CD4-positive, alpha-beta T cell treated with Interleukin-15 for 1 hour (primary cell): ENCODE measurements around the gene ALDH9A1.
A peak's percentile ranks its signal among the peaks of the same experiment; 100 is the strongest.
"Not testable (repeated sequence)": the region's sequence is repeated elsewhere in the genome, so short reads cannot be mapped to it uniquely, and the experiment has no call there.

ENCODE experiments used
- DNase-seq: peaks from one replicate; pipeline ENCODE4 v3.0.0-alpha.2; 2020

Gene ALDH9A1

GRCh38 chr1:165686121-165686970, 12.0 kb downstream of the ALDH9A1 start:
- peak; percentile 19 for DNase-seq

DNA sequence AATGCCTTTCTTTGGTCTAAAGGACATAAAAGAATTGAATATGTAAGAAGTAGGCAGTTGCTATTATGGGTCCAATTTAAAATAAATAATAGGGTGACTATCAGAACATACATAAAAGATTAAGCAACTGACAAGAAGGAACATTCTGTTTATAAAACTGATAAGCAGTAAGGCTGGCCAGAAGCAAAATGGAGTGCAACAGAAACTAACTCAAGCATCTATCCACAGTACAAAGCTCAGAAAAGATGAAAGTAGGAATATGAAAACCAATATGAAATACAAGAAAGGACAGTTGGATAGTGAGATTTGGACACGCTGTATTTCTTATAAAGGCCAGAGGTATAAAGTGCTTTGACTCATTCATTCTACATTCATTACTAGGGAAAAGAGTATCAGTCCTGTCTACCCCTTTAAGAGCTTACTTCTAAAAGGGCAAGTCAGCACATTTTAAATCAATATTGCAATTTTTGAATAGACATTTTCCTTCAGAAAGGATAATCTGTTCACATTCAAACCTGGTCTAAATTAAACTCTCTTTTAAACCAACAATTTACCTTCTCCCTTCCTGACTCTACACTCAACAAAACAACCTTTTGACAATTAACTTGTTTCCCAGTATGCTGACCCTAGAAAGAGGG, 14.4 kb downstream of the ALDH9A1 start:
- no peak for DNase-seq

GRCh38 chr1:165680773-165681172, 17.6 kb downstream of the ALDH9A1 start:
- not testable (repeated sequence) for DNase-seq

- no peak for DNase-seq
Observed at GRCh38 chr1:165680303-165680702, 18.1 kb downstream of the ALDH9A1 start.

- DNase-seq = no peak
Observed at GRCh38 chr1:165679282-165680036, 18.9 kb downstream of the ALDH9A1 start.

DNA sequence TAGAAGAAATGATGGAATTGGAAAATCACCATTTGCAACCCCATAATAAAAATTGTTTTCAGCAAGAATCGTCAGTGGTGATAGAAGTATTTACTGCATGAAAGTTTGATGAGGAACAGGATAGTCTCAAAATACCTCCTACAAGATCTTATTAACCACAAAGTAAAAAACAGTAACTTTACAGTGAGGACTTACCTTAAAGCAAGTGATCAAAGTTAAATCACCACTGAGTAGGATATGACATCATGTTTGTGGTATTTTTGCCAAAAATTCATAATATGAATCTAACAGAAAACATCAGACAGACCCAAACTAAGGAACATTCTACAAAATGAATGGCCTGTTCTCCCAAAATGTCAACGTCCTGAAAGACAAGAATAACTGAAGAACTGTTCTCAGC, 19.9 kb downstream of the ALDH9A1 start:
- DNase-seq = no peak

DNA sequence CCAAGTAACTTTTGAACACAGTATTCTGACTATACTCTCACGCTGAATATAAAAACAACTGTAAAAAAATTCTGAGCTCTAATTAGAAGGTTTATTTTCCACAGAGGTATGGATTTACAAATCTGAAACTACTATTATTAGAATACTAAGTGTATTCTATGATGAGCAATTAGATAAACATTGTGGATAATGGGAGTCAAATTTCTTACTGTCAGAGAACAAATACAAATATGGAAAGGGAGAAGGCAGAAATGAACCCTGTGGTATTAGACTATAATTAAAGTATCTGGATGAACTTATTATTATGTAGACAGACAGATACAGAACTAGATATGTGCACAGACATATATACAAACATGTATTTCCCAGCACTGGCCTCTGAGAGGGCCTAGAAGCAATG, 22.6 kb downstream of the ALDH9A1 start:
- no peak for DNase-seq

GRCh38 chr1:165674599-165674998, 23.8 kb downstream of the ALDH9A1 start:
- DNase-seq = no peak

GRCh38 chr1:165671526-165671925, 26.8 kb downstream of the ALDH9A1 start:
- DNase-seq = no peak

DNA sequence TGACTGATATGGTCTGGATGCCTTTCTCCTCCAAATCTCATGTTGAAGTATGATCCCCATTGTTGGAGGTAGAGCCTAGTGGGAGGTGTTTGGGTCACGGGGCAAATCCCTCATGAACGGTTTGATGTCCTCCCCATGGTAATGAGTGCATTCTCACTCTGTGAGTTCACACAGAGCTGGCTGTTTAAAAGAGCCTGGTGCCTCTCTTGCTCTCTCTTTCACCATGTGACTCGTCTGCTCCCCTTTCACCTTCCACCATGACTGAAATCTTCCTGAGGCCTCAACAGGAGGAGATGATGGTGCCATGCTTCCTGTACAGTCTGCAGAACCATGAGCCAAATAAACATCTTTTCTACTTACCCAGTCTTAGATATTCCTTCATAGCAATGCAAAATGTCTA, 30.2 kb downstream of the ALDH9A1 start:
- no peak for DNase-seq

DNA sequence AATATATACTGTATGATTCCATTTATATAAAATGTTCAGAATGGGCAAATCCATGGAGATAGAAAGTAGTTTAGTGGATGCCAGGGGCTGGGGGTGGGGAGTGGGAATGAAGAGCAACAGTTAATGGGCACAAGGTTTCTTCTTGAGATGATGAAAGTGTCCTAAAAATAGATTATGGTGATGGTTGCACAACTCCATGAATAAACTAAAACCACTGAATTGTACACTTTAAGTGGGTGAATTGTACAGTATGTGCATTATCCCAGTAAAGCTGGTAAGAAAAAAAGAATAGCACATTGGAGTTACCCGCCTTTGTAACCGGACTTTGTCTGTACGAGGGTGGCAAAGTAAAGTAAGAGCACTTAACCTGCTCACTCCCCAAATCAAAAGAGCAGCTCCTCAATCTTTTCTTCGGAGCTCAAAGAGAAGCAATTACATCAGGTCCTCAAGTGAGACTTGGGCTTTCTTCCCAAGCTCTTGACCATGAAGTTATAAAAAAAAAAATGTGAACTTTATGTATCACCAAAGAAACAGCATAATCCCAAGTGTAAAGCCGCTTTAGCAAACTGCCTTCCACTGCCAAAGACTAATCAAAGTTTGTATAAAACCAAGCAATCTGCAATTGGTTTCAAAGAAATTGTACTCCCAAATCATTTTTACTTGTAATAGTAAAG, 32.1 kb downstream of the ALDH9A1 start:
- no peak for DNase-seq

- DNase-seq = no peak
Observed at GRCh38 chr1:165662186-165662585, 36.2 kb downstream of the ALDH9A1 start.

DNA sequence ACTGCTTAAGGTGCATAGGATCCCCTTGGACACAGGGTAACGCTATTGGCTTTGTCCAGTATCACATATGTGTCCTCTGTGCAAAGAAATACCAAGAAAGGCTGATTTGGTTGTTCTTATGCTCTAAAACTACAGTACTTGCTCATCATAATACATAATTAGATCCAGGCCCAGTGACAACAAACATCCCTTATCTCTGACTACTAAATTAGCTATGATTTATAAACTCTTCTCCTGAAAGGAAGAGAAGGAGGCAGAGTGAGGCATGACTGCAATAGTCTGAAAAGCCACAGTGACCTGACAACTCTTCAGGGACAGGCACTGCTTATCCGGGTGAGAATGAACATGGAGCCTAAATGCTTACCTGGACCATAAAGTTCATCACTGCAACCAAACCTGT, 36.7 kb downstream of the ALDH9A1 start:
- no peak for DNase-seq

- DNase-seq = no peak
Observed at GRCh38 chr1:165659581-165659895, 38.8 kb downstream of the ALDH9A1 start.

- not testable (repeated sequence) for DNase-seq
Observed at GRCh38 chr1:165658766-165659580, 39.4 kb downstream of the ALDH9A1 start.

GRCh38 chr1:165650981-165651625, 47.3 kb downstream of the ALDH9A1 start:
- no peak for DNase-seq

GRCh38 chr1:165648919-165649572, 49.3 kb downstream of the ALDH9A1 start:
- no peak for DNase-seq

DNA sequence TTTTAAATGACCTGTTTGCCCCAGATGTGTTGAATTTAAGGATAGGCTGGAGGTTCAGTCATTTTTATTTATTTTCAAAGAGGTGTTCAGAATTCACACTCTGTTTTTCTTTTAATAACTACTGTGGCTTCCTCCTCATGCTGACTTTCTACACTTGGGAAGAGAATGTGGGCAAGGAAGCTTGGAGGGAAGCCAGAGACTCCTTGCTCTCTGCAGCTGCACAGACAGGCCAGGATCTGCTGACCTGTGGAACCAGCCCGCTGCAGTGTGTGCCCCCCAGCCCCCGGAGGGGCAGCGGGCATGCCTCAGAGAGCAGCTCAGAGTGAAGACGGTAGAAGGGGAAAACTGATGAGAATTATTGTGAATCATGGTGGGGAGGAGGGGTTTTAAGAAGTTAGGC, 50.4 kb downstream of the ALDH9A1 start:
- DNase-seq = no peak

DNA sequence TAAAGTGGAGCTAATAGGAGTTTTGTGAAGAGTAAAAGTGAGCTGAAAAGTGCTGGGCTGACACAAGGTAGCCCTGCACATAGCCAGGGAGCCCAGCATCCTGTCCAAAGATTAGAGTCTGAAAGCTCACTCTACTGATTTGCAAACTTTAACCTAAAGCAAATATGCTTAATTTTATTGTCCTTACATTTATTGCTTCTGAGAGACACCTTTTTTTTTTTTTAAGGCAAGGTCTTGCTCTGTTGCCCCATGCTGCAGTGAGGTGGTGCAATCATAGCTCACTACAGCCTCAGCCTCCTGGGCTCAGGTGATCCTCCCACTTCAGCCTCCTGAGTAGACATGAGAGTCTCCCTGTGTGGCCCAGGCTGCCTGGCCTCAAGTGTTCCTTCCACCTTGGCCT, 50.8 kb downstream of the ALDH9A1 start:
- no peak for DNase-seq

DNA sequence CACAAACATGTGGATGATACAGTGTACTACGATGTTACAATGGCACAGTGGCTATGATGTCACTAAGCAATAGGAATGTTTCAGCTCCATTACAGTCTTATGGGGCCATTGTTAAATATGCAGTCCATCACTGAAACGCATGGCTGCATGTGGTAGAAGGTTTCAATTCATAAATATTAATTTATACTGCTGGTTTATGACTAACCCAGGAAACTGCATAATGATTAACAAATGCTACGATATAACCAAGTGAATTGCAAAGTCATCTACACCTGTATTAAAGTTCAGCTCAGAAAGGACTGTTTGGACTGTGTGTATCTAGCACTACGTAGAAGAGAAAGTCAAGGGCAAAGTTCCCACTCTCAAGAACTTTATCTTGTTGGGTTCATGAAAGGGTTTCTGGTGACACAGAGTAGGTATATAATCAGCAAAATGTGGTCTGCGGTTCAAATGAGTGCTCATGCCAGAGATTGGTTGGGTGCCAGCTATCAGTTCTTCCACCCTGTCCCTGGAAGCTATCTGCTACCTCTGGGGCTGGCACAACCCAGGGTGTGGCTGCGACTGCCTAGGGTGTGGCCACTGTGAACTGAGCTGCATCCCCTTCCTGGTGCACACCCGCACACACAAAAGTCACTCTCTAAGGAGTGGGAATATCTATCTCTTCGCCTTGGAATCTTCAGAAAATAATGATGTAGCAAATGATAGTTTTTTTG, 52.6 kb downstream of the ALDH9A1 start:
- DNase-seq = no peak
